ENCODE measurements around the gene AMBRA1.
A peak's percentile ranks its signal among the peaks of the same experiment; 100 is the strongest.
"Not testable (repeated sequence)": the region's sequence is repeated elsewhere in the genome, so short reads cannot be mapped to it uniquely, and the experiment has no call there.

AMBRA1 gene

GRCh38 chr11:46522682-46523281 is 71.0 kb downstream of the AMBRA1 start:
- no peak for DNase-seq (ENCODE audit: low read depth)
- H3K4me3 ChIP-seq (ENCODE audit: low read depth, low read length) = no peak overlapping the region
- TF ChIP-seq, protein P1, sequence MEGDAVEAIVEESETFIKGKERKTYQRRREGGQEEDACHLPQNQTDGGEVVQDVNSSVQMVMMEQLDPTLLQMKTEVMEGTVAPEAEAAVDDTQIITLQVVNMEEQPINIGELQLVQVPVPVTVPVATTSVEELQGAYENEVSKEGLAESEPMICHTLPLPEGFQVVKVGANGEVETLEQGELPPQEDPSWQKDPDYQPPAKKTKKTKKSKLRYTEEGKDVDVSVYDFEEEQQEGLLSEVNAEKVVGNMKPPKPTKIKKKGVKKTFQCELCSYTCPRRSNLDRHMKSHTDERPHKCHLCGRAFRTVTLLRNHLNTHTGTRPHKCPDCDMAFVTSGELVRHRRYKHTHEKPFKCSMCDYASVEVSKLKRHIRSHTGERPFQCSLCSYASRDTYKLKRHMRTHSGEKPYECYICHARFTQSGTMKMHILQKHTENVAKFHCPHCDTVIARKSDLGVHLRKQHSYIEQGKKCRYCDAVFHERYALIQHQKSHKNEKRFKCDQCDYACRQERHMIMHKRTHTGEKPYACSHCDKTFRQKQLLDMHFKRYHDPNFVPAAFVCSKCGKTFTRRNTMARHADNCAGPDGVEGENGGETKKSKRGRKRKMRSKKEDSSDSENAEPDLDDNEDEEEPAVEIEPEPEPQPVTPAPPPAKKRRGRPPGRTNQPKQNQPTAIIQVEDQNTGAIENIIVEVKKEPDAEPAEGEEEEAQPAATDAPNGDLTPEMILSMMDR (IDR thresholded peaks at IDR 0.05; ENCODE audit: low read depth, low read length, missing control alignments) = no peak

DNA sequence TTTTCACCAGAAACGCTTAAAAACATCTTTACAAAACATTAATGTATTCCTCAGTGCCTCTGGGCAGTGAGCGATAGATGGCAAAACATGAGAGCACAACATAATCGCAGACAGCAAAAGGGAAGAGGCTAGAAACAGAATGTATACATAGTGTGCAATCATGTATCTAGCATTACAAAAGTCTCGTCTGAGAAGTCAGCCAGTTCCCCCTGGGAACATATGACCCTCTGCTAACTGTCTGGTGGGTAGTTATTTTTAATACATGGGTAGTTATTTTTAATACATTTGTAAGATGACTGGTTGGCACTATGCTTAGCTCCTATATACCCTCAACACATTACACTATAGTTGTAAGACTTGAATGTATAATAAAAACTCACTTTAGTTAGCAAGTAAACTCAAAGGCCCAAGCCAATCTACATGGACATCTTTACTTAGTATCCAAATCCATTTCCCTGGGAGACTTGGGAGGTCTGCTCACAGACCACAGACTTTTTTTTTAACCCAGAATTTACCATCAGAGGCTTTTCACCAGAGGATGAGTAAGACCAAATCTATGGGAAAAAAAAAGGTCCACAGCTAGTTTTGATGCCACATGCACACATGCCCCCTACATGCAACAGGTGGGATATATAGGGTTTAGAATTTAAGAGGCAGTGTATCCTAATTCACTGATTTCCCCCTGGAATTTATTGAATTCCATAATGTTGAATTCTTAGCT is 71.7 kb downstream of the AMBRA1 start:
- TF ChIP-seq, protein P1 (IDR thresholded peaks at IDR 0.05; ENCODE audit: low read depth, low read length, missing control alignments) = peak; percentile 26
- no peak for DNase-seq (ENCODE audit: low read depth)
- H3K4me3 ChIP-seq (ENCODE audit: low read depth, low read length) = no peak overlapping the region

- H3K4me3 ChIP-seq (ENCODE audit: low read depth, low read length) = no peak overlapping the region
Observed at GRCh38 chr11:46520971-46521745, 72.7 kb downstream of the AMBRA1 start.

GRCh38 chr11:46519351-46519750 is 74.5 kb downstream of the AMBRA1 start:
- no peak for DNase-seq (ENCODE audit: low read depth)
- TF ChIP-seq, protein P1 (IDR thresholded peaks at IDR 0.05; ENCODE audit: low read depth, low read length, missing control alignments) = no peak
- H3K4me3 ChIP-seq (ENCODE audit: low read depth, low read length) = no peak overlapping the region

More at GRCh38 chr11:46520971-46521745, 72.7 kb downstream of the AMBRA1 start:
- DNase-seq (ENCODE audit: low read depth) = no peak
- TF ChIP-seq, protein P1 (IDR thresholded peaks at IDR 0.05; ENCODE audit: low read depth, low read length, missing control alignments) = no peak

DNA sequence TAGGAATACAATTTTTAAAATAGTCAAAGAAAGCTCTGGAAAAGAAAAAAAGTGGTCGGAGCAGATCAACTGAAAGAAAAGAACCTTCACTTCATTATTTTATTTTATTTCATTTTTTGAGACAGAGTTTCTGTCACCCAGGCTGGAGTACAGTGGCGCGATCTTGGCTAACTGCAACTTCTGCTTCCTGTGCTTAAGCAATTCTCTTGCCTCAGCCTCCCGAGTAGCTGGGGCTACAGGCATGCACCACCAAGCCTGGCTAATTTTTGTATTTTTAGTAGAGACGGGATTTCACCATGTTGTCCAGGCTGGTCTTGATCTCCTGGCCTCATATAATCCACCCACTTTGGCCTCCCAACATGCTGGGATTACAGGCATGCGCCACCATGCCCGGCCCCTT is 74.9 kb downstream of the AMBRA1 start:
- H3K4me3 ChIP-seq (ENCODE audit: low read depth, low read length); DNase-seq (ENCODE audit: low read depth): not testable (repeated sequence)

DNA sequence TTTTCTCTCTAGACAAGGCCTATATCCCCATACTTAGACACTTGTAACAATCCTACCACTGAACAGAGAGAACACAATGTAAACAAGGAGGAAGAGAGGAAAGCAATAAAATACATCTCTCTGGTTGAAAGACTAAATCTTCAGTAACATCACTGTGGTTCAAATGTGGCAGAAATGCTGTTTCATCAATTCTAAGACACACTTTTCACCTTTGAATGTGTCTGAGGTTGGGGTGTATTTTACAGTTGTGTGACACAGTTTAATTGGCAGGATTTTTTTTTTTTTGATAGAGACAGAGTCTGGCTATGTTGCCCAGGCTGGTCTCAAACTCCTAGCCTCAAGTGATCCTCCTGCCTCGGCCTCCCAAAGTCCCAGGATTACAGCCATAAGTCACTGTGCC is 79.5 kb downstream of the AMBRA1 start:
- no peak overlapping the region for H3K4me3 ChIP-seq (ENCODE audit: low read depth, low read length)
- TF ChIP-seq, protein P1 (IDR thresholded peaks at IDR 0.05; ENCODE audit: low read depth, low read length, missing control alignments) = no peak
- DNase-seq (ENCODE audit: low read depth) = no peak

GRCh38 chr11:46513934-46514342 is 79.9 kb downstream of the AMBRA1 start:
- no peak for DNase-seq (ENCODE audit: low read depth)
- TF ChIP-seq, protein P1 (IDR thresholded peaks at IDR 0.05; ENCODE audit: low read depth, low read length, missing control alignments) = no peak
- H3K4me3 ChIP-seq (ENCODE audit: low read depth, low read length) = no peak overlapping the region

Data from GM12864 (cell line).